Mesodermal cell (in vitro differentiated cells): ENCODE measurements around the gene SSX2IP.
"Not testable (repeated sequence)": the region's sequence is repeated elsewhere in the genome, so short reads cannot be mapped to it uniquely, and the experiment has no call there.

Experiments
- H3K27ac ChIP-seq: 2 replicates; pipeline ENCODE4 v1.7.0; 2013; ENCODE audit warnings: mild to moderate bottlenecking, low read depth, low read length, moderate library complexity; ENCODE audit not compliant: severe bottlenecking
- H3K36me3 ChIP-seq: 2 replicates; pipeline ENCODE4 v1.7.1; 2013; ENCODE audit warnings: mild to moderate bottlenecking, low read length, moderate library complexity; ENCODE audit not compliant: control insufficient read depth, insufficient read depth
- H3K4me1 ChIP-seq: one replicate; pipeline ENCODE4 v1.7.1; 2013; ENCODE audit warnings: mild to moderate bottlenecking, low read length; ENCODE audit not compliant: insufficient read depth, control insufficient read depth, poor library complexity, severe bottlenecking
- H3K4me3 ChIP-seq: 2 replicates; pipeline ENCODE4 v1.7.0; 2013; ENCODE audit warnings: low read length, control low read depth, mild to moderate bottlenecking; ENCODE audit not compliant: insufficient read depth, poor library complexity, severe bottlenecking; ENCODE audit errors: extremely low read depth
- H3K9me3 ChIP-seq: 2 replicates; pipeline ENCODE4 v1.7.1; 2013; ENCODE audit warnings: mild to moderate bottlenecking, low read length, moderate library complexity; ENCODE audit not compliant: control insufficient read depth
- WGBS, 2 experiments: methylation state at CpG; one replicate each; pipeline ENCODE4 v1.1.5; 2013; ENCODE audit warnings: missing lambda C conversion rate in 2 of 2; ENCODE audit not compliant: insufficient coverage in 2 of 2; 5-methylcytosine and 5-hydroxymethylcytosine counted together

The SSX2IP gene

GRCh38 chr1:84639731-84640130 lies 50.5 kb downstream of the SSX2IP start:
- not testable (repeated sequence) for H3K9me3 ChIP-seq, H3K36me3 ChIP-seq, H3K4me1 ChIP-seq, H3K4me3 ChIP-seq, H3K27ac ChIP-seq
- 90 to 93% methylated on average over 5 of the region's 6 CpGs for WGBS, 2 experiments

GRCh38 chr1:84635429-84635828 lies 54.8 kb downstream of the SSX2IP start:
- Histone ChIP-seq H3K9me3 (peaks cover 4% of the 10 kb centered on the region), H3K4me1 (peaks cover 3% of the 10 kb centered on the region), H3K27ac (no peak overlapping the region), H3K4me3 (no peak overlapping the region), H3K36me3 (no peaks in the 10 kb centered on the region)
- 93 to 100% methylated on average over 1 of the region's 2 CpGs for WGBS, 2 experiments

GRCh38 chr1:84634536-84635205 lies 55.6 kb downstream of the SSX2IP start:
- Histone ChIP-seq H3K27ac (no peak overlapping the region), H3K4me1 (peaks cover 3% of the 10 kb centered on the region), H3K9me3 (peaks cover 4% of the 10 kb centered on the region), H3K4me3 (no peak overlapping the region), H3K36me3 (no peaks in the 10 kb centered on the region)
- 91 to 94% methylated on average over 5 of the region's 5 CpGs for WGBS, 2 experiments

- Histone ChIP-seq H3K9me3 (peaks cover 4% of the 10 kb centered on the region), H3K36me3 (no peaks in the 10 kb centered on the region), H3K4me1 (peaks cover 3% of the 10 kb centered on the region), H3K27ac (no peak overlapping the region), H3K4me3 (no peak overlapping the region)
- WGBS, 2 experiments = no CpG with 5 or more reads among the region's 2 CpGs
Observed at GRCh38 chr1:84632673-84633434, 57.4 kb downstream of the SSX2IP start.

GRCh38 chr1:84632137-84632536 lies 58.1 kb downstream of the SSX2IP start:
- H3K4me3 ChIP-seq = no peak overlapping the region
- WGBS, 2 experiments = 73 to 76% methylated on average over 6 of the region's 6 CpGs
- peaks cover 2% of the 10 kb centered on the region for H3K9me3 ChIP-seq
- H3K27ac ChIP-seq = no peak overlapping the region
- no peaks in the 10 kb centered on the region for H3K36me3 ChIP-seq
- peaks cover 3% of the 10 kb centered on the region for H3K4me1 ChIP-seq

- no peak overlapping the region for H3K27ac ChIP-seq
- H3K4me1 ChIP-seq = peaks cover 3% of the 10 kb centered on the region
- 80 to 91% methylated on average over 3 of the region's 5 CpGs for WGBS, 2 experiments
- H3K4me3 ChIP-seq = no peak overlapping the region
- no peaks in the 10 kb centered on the region for H3K36me3 ChIP-seq
- H3K9me3 ChIP-seq = no peaks in the 10 kb centered on the region
Observed at GRCh38 chr1:84624876-84625275, 65.4 kb downstream of the SSX2IP start.

GRCh38 chr1:84621553-84621952 lies 68.7 kb downstream of the SSX2IP start:
- WGBS, 2 experiments = 88 to 100% methylated on average over 7 to 14 of the region's 14 CpGs
- no peak overlapping the region for H3K27ac ChIP-seq
- no peaks in the 10 kb centered on the region for H3K9me3 ChIP-seq
- H3K4me1 ChIP-seq = peaks cover 16% of the 10 kb centered on the region
- no peaks in the 10 kb centered on the region for H3K36me3 ChIP-seq
- H3K4me3 ChIP-seq = no peak overlapping the region

- Histone ChIP-seq H3K9me3 (no peaks in the 10 kb centered on the region), H3K4me1 (peaks cover 16% of the 10 kb centered on the region), H3K4me3 (peak overlapping the region; percentile 35), H3K27ac (peak overlapping the region; percentile 72), H3K36me3 (no peaks in the 10 kb centered on the region)
- 2 to 6% methylated on average over 8 to 35 of the region's 46 CpGs for WGBS, 2 experiments
Observed at GRCh38 chr1:84620720-84621313, 69.4 kb downstream of the SSX2IP start.

GRCh38 chr1:84619383-84620102 lies 70.7 kb downstream of the SSX2IP start:
- H3K4me1 ChIP-seq = peaks cover 14% of the 10 kb centered on the region
- peaks cover 7% of the 10 kb centered on the region for H3K9me3 ChIP-seq
- H3K4me3 ChIP-seq = no peak overlapping the region
- peak overlapping the region; percentile 92 for H3K27ac ChIP-seq
- WGBS, 2 experiments = 60 to 73% methylated on average over 1 to 7 of the region's 9 CpGs
- no peaks in the 10 kb centered on the region for H3K36me3 ChIP-seq

GRCh38 chr1:84617349-84617748 lies 72.9 kb downstream of the SSX2IP start:
- Histone ChIP-seq H3K4me3 (no peak overlapping the region), H3K9me3 (peaks cover 28% of the 10 kb centered on the region), H3K36me3 (no peaks in the 10 kb centered on the region), H3K27ac (peak overlapping the region; percentile 36), H3K4me1 (peaks cover 14% of the 10 kb centered on the region)
- 76 to 94% methylated on average over 2 of the region's 2 CpGs for WGBS, 2 experiments
